T-helper 9 cell (primary cell): ENCODE results near the gene ABCC11.

Experiments used
- DNase-seq: peaks from one replicate; pipeline ENCODE4 v3.0.0-alpha.2; 2020

ABCC11 gene

GRCh38 chr16:48126801-48127644, 120.3 kb downstream of the ABCC11 start:
- DNase-seq: no peak

DNA sequence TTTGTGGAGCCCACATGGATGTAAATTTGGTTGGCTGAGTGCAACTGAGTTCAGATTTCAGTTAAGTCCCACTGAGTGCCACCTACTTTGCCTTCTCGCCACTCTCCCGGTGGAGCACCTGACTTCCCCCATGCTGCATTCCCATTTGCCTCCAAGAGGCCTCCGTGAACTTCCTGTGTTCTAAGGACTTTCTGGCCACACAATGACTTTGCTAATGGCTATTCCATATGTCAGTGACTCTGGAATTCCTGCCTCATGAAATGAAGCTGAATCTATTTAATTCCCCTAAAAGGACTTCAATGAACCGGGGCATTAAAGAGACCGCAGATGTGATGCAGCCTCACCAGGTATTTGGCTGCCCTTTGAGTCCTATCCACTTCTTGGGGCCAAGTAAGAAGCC, 121.5 kb downstream of the ABCC11 start:
- DNase-seq: no peak

DNA sequence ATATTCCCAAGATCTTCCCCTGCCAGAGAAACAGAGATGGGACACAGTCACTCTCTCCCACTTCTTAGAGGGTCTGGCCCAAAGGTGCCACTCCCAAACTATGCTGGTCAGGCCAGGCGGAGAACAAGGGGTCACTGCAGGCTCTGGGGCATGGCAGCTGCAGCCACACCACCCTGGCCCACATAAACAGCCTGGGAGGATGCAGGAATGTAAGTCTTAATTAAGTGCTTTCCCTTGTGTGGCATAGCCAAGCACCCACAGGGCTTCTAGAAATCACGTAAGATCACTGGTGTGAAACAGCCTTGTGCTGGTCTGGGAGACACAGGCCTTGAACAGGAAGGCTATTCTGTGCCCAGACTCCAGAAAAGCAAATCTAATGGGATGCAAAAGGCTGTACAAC, 123.1 kb downstream of the ABCC11 start:
- no peak for DNase-seq

DNA sequence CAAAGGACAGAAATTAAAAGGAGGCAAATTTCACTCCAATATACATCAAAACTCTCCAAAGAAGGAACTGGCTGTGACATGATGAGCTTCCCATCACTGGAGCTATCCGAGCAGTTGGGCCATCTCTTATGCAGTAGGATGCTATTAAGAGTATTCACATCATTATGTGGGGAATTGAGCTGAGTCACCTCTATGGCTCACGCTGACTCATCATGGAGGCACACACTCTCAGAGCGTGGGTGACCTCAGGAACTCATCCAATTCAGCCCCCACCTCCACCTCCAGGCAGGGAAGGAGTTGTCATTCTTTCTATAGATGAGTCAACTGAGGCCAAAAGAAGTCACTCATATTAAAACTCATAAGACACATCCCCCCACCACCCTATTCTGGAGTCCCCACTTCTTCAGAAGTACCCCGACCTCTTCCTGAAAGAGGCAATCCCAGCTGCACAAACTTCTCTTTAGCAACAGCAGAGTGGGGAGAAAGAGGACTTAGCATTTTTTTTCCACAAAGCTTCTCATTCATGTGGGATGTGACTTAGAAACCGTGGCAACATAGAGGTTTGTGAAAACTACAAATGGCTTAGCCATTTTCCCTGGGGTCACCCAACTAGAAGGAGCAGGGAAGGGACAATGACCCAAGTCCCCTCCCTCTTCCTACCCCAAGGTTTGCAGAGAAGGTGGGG, 124.1 kb downstream of the ABCC11 start:
- no peak for DNase-seq

GRCh38 chr16:48121276-48121675, 126.1 kb downstream of the ABCC11 start:
- no peak for DNase-seq

GRCh38 chr16:48118841-48119240, 128.5 kb downstream of the ABCC11 start:
- no peak for DNase-seq

- DNase-seq: peak; percentile 36
Measured at GRCh38 chr16:48117217-48118105, 129.9 kb downstream of the ABCC11 start.
